HepG2 (cell line): ENCODE data around the gene SEMA5B. TPM values are rescaled to one million over a fixed set of nuclear protein-coding genes. Genes with fewer than 3 reads are reported as not detected.

Experiments
- ATAC-seq: fragments of 200-7000 bp; cut with Tn5 transposase; 3 replicates; pipeline ENCODE4 v1.9.1; 2020; ENCODE audit warnings: mild to moderate bottlenecking, moderate library complexity
- BruUV-seq: library from RNA; stranded (reverse); fragments of 400-500 nt; replicated peaks from 2 replicates; lab custom pipeline; 2021; lab: Mats Ljungman, UMichigan
- CTCF ChIA-PET: fragments of 300-600 bp; formaldehyde crosslinking; extraction: SDS; loops from one replicate; lab custom pipeline; 2021; ENCODE audit warnings: low total read pairs, inconsistent platforms, low intra/inter-chr PET ratio; lab: Yijun Ruan, JAX
- POLR2A ChIA-PET: fragments of 350-600 bp; sonication (Branson Sonifier 250); formaldehyde crosslinking; loops from one replicate; lab custom pipeline; 2020; ENCODE audit warnings: antibody characterized with exemption, inconsistent platforms; lab: Yijun Ruan, JAX
- DNase-seq: peaks from one replicate; pipeline ENCODE4 v3.0.0-alpha.2; 2015; ENCODE audit warnings: low spot score
- FAIRE-seq: peaks from 3 replicates; lab custom pipeline; 2011; peaks lifted over from hg19 to GRCh38; lab: Jason Lieb, UNC
- H2AFZ ChIP-seq: one replicate; pipeline ENCODE4 v1.6.1; 2011; ENCODE audit warnings: low read length, inconsistent platforms
- H3K27ac ChIP-seq: fragments of 300-600 bp; 3 replicates; pipeline ENCODE4 v1.8.0; 2011; ENCODE audit warnings: mixed run types, mild to moderate bottlenecking, mixed read lengths, low read length, inconsistent platforms; ENCODE audit not compliant: insufficient read depth; ENCODE audit errors: extremely low read length
- H3K27me3 ChIP-seq, 2 experiments: fragments of 200-600 bp in 1 of 2; 2 replicates in 1 of 2; 3 replicates in 1 of 2; pipeline versions ENCODE4 v1.6.0 to v1.8.0; 2011; ENCODE audit warnings: low read length in 2 of 2, mild to moderate bottlenecking in 2 of 2, moderate library complexity in 2 of 2, inconsistent platforms in 1 of 2; ENCODE audit not compliant: insufficient read depth in 2 of 2, control insufficient read depth in 1 of 2
- H3K36me3 ChIP-seq, 2 experiments: fragments of 200-600 bp in 1 of 2; replicated peaks in 1 of 2; 2 replicates in 1 of 2; 3 replicates in 1 of 2; pipeline versions ENCODE4 v1.5.1 to v1.8.0; 2011; ENCODE audit warnings: low read length in 2 of 2, inconsistent platforms in 1 of 2; ENCODE audit not compliant: insufficient read depth in 2 of 2, control insufficient read depth in 1 of 2
- H3K4me1 ChIP-seq: 2 replicates; pipeline ENCODE4 v1.5.1; 2012; ENCODE audit warnings: low read length, inconsistent platforms; ENCODE audit not compliant: insufficient read depth
- H3K4me2 ChIP-seq: 2 replicates; pipeline ENCODE4 v1.6.0; 2011; ENCODE audit warnings: low read depth, low read length, inconsistent platforms
- H3K4me3 ChIP-seq, 3 experiments: fragments of 200-600 bp in 1 of 3; sonication (generic), shearing (Covaris generic) in 1 of 3; replicated peaks in 1 of 3; 2 replicates each; pipeline ENCODE4 v1.5.1; 2011 to 2016; ENCODE audit warnings: low read length in 3 of 3, inconsistent platforms in 2 of 3, low read depth in 2 of 3, mild to moderate bottlenecking in 2 of 3, control low read depth in 1 of 3, mixed read lengths in 1 of 3; ENCODE audit not compliant: insufficient read depth in 1 of 3
- H3K79me2 ChIP-seq: one replicate; pipeline ENCODE4 v1.6.1; 2011; ENCODE audit warnings: low read length, inconsistent platforms; ENCODE audit not compliant: insufficient read depth
- H3K9ac ChIP-seq: 2 replicates; pipeline ENCODE4 v1.6.0; 2011; ENCODE audit warnings: mild to moderate bottlenecking, low read depth, low read length, inconsistent platforms; ENCODE audit not compliant: insufficient read depth
- H3K9me3 ChIP-seq: 2 replicates; pipeline ENCODE4 v1.5.1; 2012; ENCODE audit warnings: mild to moderate bottlenecking, low read length
- H4K20me1 ChIP-seq: 2 replicates; pipeline ENCODE4 v1.6.0; 2011; ENCODE audit warnings: inconsistent platforms, mild to moderate bottlenecking, low read length, moderate library complexity; ENCODE audit not compliant: insufficient read depth
- EZH2 ChIP-seq: conservative IDR thresholded peaks from 2 replicates; pipeline ENCODE4 v1.6.1; 2012; ENCODE audit warnings: mild to moderate bottlenecking, low read depth, low read length, moderate library complexity
- MAFG ChIP-seq: sonication (generic); formaldehyde crosslinking; IDR thresholded peaks from 2 replicates; pipeline ENCODE4 v1.5.1; 2020; ENCODE audit warnings: mild to moderate bottlenecking, missing genetic modification reagents
- NRL ChIP-seq: sonication (generic); formaldehyde crosslinking; IDR thresholded peaks from 2 replicates; pipeline ENCODE4 v1.5.0; 2020; ENCODE audit warnings: missing genetic modification reagents, mild to moderate bottlenecking, moderate library complexity, borderline replicate concordance
- PRPF4 ChIP-seq: fragments of 200-400 bp; formaldehyde crosslinking; IDR thresholded peaks from 2 replicates; pipeline ENCODE4 v1.6.1; 2016; ENCODE audit warnings: low read length, low read depth; ENCODE audit not compliant: poor library complexity, severe bottlenecking
- ZHX2 ChIP-seq, 2 experiments: sonication (generic) in 1 of 2; formaldehyde crosslinking in 1 of 2; IDR thresholded peaks; 2 replicates each; pipeline versions ENCODE4 v1.6.1 to v1.9.0; 2014 to 2022; ENCODE audit warnings: antibody characterized with exemption in 1 of 2, borderline replicate concordance in 1 of 2, inconsistent platforms in 1 of 2, low read depth in 1 of 2, missing genetic modification reagents in 1 of 2
- ZNF501 ChIP-seq: sonication (generic); formaldehyde crosslinking; IDR thresholded peaks from 2 replicates; pipeline ENCODE4 v1.5.1; 2020; ENCODE audit warnings: mild to moderate bottlenecking, moderate library complexity, missing genetic modification reagents
- ZNF678 ChIP-seq: sonication (generic); formaldehyde crosslinking; IDR thresholded peaks from 2 replicates; pipeline ENCODE4 v1.4.0; 2020; ENCODE audit warnings: mild to moderate bottlenecking, missing genetic modification reagents
- ZNF766 ChIP-seq: sonication (generic); formaldehyde crosslinking; IDR thresholded peaks from 2 replicates; pipeline ENCODE4 v1.5.0; 2020; ENCODE audit warnings: missing genetic modification reagents, borderline replicate concordance
- WGBS: methylation state at CpG from one replicate; pipeline ENCODE4 v1.1.6; 2017; ENCODE audit warnings: low lambda C conversion rate; 5-methylcytosine and 5-hydroxymethylcytosine counted together
- in situ Hi-C: cut with HindIII; loops from 2 replicates; pipeline ENCODE4 v1.10.0; 2017; ENCODE audit warnings: low pct_unique_long_range_greater_than_20kb; ENCODE audit not compliant: extremely low pct_ligation_motif_present
- intact Hi-C: fragments of 100-400 bp; cut with micrococcal nuclease; formaldehyde crosslinking; loops from one replicate; pipeline ENCODE4 v1.10.0; 2022; ENCODE audit not compliant: unreplicated experiment
- polyA plus RNA-seq, 8 experiments: library from polyadenylated mRNA; depleted of rRNA in 3 of 8; stranded (reverse) in 7 of 8; unstranded in 1 of 8; fragments of >200 nt; fragmentation: Illumina TruSeq in 4 of 8; extraction: Trizol in 4 of 8; gene quantifications; 2 replicates each; pipeline versions ENCODE4 v1.2.1 to v1.2.3, GENCODE V29; 2011 to 2016; ENCODE audit warnings: low read depth in 4 of 8, missing spikeins in 1 of 8, mixed read lengths in 1 of 8; ENCODE audit not compliant: insufficient read depth in 1 of 8
- total RNA-seq, 5 experiments: library from RNA; depleted of rRNA; stranded (reverse); fragments of >200 nt; fragmentation: Illumina TruSeq; extraction: Trizol; gene quantifications; 2 replicates each; pipeline ENCODE4 v1.2.3, GENCODE V29; 2016; ENCODE audit warnings: low read depth in 1 of 5
- TF ChIP-seq, protein P1 (sequence below): sonication (generic); formaldehyde crosslinking; conservative IDR thresholded peaks from 2 replicates; pipeline ENCODE4 v1.4.0; 2020; ENCODE audit warnings: mild to moderate bottlenecking, missing genetic modification reagents, moderate library complexity

The SEMA5B gene
- total and polyA plus RNA-seq, 2 of the 13 experiments (the other 11 are each of a cell fraction or from before 2014, with no cell fraction given), result not detected

GRCh38 chr3:122913539-122914100 lies 113.9 kb downstream of the SEMA5B start (continued):
- no peak for TF ChIP-seq PRPF4
- TF ChIP-seq NRL, result no peak
- TF ChIP-seq ZNF766 (CRISPR knock-in tag), result no peak
- TF ChIP-seq, all 625 proteins: peak for 0

- in situ Hi-C loops, result no loop called here
- Histone ChIP-seq H3K9me3 (no peaks in the 10 kb centered on the region), H3K36me3 (no peaks in the 10 kb centered on the region), H3K4me2 (no peak overlapping the region), H3K4me1 (no peaks in the 10 kb centered on the region), H3K27me3 (peaks cover 7 to 19% of the 10 kb centered on the region in 2 experiments; a peak in 4 of 5 replicates), H3K4me3 (no peak overlapping the region), H3K9ac (no peak overlapping the region), H3K79me2 (no peaks in the 10 kb centered on the region), H3K27ac (no peak overlapping the region), H4K20me1 (no peaks in the 10 kb centered on the region), H2AFZ (no peak overlapping the region)
- WGBS, result 77% methylated on average over 22 of the region's 76 CpGs
- BruUV-seq, result no TSS peak
- ChIA-PET POLR2A (no interaction called here), CTCF (no interaction called here)
- FAIRE-seq (no peak), DNase-seq (no peak), ATAC-seq (no peak)
- intact Hi-C loops, result no loop called here
- TF ChIP-seq ZNF501 (no peak), EZH2 (no peak), MAFG (no peak), ZHX2 (IDR thresholded peaks at IDR 0.05; ENCODE audit: low read depth) (no peak), ZHX2 (CRISPR knock-in tag; IDR thresholded peaks at IDR 0.05; ENCODE audit: borderline replicate concordance) (no peak), ZNF678 (CRISPR knock-in tag) (no peak)
- TF ChIP-seq, protein P1, sequence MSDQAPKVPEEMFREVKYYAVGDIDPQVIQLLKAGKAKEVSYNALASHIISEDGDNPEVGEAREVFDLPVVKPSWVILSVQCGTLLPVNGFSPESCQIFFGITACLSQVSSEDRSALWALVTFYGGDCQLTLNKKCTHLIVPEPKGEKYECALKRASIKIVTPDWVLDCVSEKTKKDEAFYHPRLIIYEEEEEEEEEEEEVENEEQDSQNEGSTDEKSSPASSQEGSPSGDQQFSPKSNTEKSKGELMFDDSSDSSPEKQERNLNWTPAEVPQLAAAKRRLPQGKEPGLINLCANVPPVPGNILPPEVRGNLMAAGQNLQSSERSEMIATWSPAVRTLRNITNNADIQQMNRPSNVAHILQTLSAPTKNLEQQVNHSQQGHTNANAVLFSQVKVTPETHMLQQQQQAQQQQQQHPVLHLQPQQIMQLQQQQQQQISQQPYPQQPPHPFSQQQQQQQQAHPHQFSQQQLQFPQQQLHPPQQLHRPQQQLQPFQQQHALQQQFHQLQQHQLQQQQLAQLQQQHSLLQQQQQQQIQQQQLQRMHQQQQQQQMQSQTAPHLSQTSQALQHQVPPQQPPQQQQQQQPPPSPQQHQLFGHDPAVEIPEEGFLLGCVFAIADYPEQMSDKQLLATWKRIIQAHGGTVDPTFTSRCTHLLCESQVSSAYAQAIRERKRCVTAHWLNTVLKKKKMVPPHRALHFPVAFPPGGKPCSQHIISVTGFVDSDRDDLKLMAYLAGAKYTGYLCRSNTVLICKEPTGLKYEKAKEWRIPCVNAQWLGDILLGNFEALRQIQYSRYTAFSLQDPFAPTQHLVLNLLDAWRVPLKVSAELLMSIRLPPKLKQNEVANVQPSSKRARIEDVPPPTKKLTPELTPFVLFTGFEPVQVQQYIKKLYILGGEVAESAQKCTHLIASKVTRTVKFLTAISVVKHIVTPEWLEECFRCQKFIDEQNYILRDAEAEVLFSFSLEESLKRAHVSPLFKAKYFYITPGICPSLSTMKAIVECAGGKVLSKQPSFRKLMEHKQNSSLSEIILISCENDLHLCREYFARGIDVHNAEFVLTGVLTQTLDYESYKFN, result no peak
Observed at GRCh38 chr3:122912772-122913538, 114.6 kb downstream of the SEMA5B start.
